ENCODE measurements around the gene NIT1. TPM values are rescaled to one million over a fixed set of nuclear protein-coding genes. Genes with fewer than 3 reads are reported as not detected.
A peak's percentile ranks its signal among the peaks of the same experiment; 100 is the strongest.

NIT1 gene
- total RNA-seq, 1 donor from 2014 or later: 48.6 TPM

DNA sequence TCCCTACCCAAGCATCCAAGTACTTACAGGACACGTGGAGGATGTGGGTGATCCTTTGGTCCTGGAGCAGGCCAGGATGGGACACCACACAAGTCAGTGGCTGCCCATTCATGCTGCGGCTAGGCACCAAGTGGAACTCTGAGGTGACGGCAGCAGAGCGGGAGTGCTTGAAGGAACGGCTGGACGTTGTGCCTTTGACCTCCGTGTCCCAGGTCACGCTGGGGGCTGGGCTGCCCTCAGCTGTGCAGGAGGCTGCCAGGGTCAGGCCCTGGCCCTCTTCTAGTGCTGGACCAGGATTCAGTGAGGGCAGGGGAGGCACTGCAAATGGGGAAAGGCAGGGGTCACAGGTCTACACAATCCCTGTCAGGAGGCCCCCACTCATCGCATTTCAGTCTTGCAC lies 40.5 kb upstream of the NIT1 start:
- Mint-ChIP-seq H3K4me3 (no peak overlapping the region), H3K4me1 (peaks cover 35% of the 10 kb centered on the region), H3K9me3 (no peaks in the 10 kb centered on the region), H3K36me3 (ENCODE audit: low read depth) (no peaks in the 10 kb centered on the region), H3K27me3 (ENCODE audit: low read depth) (no peaks in the 10 kb centered on the region), H3K27ac (ENCODE audit: unreplicated experiment) (no peak overlapping the region)
- TF ChIP-seq, protein P1, sequence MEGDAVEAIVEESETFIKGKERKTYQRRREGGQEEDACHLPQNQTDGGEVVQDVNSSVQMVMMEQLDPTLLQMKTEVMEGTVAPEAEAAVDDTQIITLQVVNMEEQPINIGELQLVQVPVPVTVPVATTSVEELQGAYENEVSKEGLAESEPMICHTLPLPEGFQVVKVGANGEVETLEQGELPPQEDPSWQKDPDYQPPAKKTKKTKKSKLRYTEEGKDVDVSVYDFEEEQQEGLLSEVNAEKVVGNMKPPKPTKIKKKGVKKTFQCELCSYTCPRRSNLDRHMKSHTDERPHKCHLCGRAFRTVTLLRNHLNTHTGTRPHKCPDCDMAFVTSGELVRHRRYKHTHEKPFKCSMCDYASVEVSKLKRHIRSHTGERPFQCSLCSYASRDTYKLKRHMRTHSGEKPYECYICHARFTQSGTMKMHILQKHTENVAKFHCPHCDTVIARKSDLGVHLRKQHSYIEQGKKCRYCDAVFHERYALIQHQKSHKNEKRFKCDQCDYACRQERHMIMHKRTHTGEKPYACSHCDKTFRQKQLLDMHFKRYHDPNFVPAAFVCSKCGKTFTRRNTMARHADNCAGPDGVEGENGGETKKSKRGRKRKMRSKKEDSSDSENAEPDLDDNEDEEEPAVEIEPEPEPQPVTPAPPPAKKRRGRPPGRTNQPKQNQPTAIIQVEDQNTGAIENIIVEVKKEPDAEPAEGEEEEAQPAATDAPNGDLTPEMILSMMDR (conservative IDR thresholded peaks at IDR 0.05): no peak
- DNase-seq (ENCODE audit: low read depth, low spot score): no peak

DNA sequence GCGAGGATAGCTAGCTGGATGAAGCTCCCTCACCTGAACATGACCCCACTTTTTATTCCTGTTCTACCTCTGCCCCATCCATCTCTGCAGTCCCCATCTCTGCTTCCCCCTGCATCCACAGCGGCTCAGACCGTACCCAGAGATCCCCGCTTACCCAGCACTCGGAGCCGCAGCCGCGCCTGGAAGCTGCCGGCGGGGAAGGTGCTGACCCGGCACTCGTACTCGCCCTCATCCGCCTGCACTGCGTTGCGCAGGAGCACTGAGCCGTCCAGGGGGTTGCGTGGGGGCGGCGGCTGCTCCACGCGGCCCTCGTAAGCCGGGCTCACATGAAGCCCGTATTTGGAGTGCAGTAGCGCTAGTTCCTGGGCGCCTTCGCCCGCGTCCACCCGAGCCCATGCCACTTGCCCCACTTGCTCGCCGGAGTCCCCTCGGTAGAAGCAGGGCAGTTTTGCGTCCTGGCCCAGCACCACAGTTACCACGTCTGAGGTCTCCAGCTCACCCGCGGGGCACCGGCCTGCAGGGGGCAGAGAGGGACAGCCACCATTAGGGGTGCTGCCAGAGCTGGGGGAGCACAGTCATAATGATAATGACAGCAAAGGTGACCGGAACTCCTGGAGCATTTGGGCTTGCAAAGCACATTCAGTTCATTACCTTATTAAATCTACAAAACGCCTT lies 38.3 kb upstream of the NIT1 start:
- H3K27ac Mint-ChIP-seq (ENCODE audit: unreplicated experiment): no peak overlapping the region
- peaks cover 22% of the 10 kb centered on the region for H3K4me1 Mint-ChIP-seq
- no peak for DNase-seq (ENCODE audit: low read depth, low spot score)
- no peaks in the 10 kb centered on the region for H3K9me3 Mint-ChIP-seq
- TF ChIP-seq, protein P1 (conservative IDR thresholded peaks at IDR 0.05): no peak
- H3K27me3 Mint-ChIP-seq (ENCODE audit: low read depth): no peaks in the 10 kb centered on the region
- no peaks in the 10 kb centered on the region for H3K36me3 Mint-ChIP-seq (ENCODE audit: low read depth)
- H3K4me3 Mint-ChIP-seq: no peak overlapping the region

DNA sequence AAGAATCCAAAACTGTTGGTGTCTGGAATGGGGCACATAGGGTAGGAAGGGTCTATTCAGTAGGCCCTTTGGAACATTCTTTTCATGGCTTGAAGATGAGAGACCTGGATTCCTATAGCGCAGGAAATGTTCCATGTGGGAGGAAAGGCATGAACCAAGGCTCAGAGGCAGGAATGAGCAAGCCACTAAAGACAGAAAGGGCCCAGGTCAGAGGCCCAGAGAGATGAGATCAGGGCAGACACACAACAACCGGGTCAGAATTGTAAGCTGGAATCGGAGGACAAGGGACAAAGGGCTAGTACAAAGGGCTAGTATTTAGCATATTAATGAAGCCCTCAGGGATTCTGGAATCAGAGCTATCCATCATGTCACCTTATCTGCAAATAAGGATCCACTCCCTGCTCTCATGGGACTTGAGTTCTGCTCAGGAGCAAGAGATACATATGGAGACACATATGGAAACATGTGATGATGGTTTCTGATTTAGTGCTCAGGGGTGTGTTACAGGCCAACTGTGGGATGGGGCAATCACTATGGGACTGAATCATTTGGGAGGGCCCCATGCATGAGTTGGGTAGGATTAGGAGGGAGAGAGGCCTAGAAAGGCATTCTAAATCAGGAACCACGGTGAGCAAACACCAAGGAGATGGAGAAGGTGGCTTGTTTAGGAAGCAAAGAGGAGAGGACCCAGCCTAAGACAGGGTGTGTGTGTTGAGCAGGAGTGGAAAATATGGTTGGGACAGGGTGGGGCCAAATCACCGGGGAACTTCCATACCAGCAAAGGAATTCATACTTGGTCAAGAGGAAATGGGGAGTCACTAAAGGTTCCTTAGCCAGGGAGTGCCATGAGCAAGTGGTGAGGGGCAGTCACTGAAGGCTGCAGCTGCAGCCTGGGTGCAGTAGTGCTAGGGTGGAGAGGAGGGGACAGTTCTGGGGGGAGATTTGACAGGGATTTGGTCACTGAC lies 37.2 kb upstream of the NIT1 start:
- no peaks in the 10 kb centered on the region for H3K36me3 Mint-ChIP-seq (ENCODE audit: low read depth)
- no peak for DNase-seq (ENCODE audit: low read depth, low spot score)
- peaks cover 22% of the 10 kb centered on the region for H3K4me1 Mint-ChIP-seq
- TF ChIP-seq, protein P1 (conservative IDR thresholded peaks at IDR 0.05): no peak
- no peaks in the 10 kb centered on the region for H3K9me3 Mint-ChIP-seq
- no peak overlapping the region for H3K4me3 Mint-ChIP-seq
- H3K27ac Mint-ChIP-seq (ENCODE audit: unreplicated experiment): peak overlapping the region; percentile 16
- H3K27me3 Mint-ChIP-seq (ENCODE audit: low read depth): no peaks in the 10 kb centered on the region

DNA sequence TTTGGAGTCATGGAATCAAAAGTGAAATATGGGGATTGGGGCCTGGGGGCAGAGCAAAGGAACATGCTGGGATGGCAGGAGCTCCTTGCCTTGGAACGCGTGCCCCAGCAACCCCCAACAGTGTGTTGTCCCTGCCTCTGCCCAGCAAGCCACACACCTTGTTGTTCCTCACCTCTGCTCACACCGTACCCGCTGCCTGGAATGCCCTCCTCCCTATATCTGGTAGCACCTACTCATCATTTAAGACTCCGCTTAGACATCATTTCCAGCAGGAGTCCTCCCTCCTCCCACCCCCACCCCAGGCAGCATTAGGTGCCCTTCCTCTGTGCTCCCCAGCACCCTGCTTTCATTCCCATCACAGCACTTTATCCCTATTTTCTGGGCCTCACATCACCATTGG lies 36.4 kb upstream of the NIT1 start:
- no peak overlapping the region for H3K27ac Mint-ChIP-seq (ENCODE audit: unreplicated experiment)
- H3K4me3 Mint-ChIP-seq: no peak overlapping the region
- H3K9me3 Mint-ChIP-seq: no peaks in the 10 kb centered on the region
- peaks cover 27% of the 10 kb centered on the region for H3K4me1 Mint-ChIP-seq
- DNase-seq (ENCODE audit: low read depth, low spot score): no peak
- H3K27me3 Mint-ChIP-seq (ENCODE audit: low read depth): no peaks in the 10 kb centered on the region
- no peaks in the 10 kb centered on the region for H3K36me3 Mint-ChIP-seq (ENCODE audit: low read depth)
- TF ChIP-seq, protein P1 (conservative IDR thresholded peaks at IDR 0.05): no peak

DNA sequence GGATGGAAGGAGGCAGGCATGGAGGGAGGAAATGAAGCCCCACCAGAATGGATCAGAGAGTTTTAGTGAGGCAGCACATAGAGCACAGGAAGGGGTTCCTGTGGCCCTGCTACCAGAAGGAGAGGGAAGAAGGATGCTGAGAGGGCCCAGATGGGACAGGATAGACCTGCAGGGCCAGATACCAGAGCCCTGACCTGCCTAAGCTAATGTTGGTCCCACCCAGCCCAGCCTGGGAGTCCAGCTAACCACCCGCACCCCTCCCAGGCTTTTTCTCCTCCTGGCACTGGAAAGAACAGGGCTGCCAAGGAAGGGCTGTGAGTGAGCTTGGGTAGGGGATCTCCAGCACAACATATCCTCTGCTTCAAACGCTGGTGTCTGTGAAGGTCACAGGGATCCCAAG lies 35.4 kb upstream of the NIT1 start:
- Mint-ChIP-seq H3K36me3 (ENCODE audit: low read depth) (no peaks in the 10 kb centered on the region), H3K9me3 (no peaks in the 10 kb centered on the region), H3K4me3 (no peak overlapping the region), H3K27me3 (ENCODE audit: low read depth) (no peaks in the 10 kb centered on the region), H3K4me1 (peaks cover 27% of the 10 kb centered on the region), H3K27ac (ENCODE audit: unreplicated experiment) (no peak overlapping the region)
- no peak for DNase-seq (ENCODE audit: low read depth, low spot score)
- TF ChIP-seq, protein P1 (conservative IDR thresholded peaks at IDR 0.05): no peak

All from neural crest cell (in vitro differentiated cells).